HCT116 (cell line): Measurements from ENCODE around the gene ARHGAP35.
"Not testable (repeated sequence)": the region's sequence is repeated elsewhere in the genome, so short reads cannot be mapped to it uniquely, and the experiment has no call there.

Experiments used
- CBX3 ChIP-seq: IDR thresholded peaks from 2 replicates; pipeline ENCODE4 v1.6.1; 2012; ENCODE audit warnings: low read depth
- CEBPB ChIP-seq: IDR thresholded peaks from 2 replicates; pipeline ENCODE4 v1.6.1; 2012; ENCODE audit warnings: low read depth
- CTCF ChIP-seq, 3 experiments: fragments of 200-600 bp in 1 of 3; sonication (generic) in 1 of 3; IDR thresholded peaks in 2 of 3; conservative IDR thresholded peaks in 1 of 3; 2 replicates each; pipeline ENCODE4 v1.5.1; 2012 to 2017; ENCODE audit warnings: low read depth in 2 of 3, low read length in 2 of 3, antibody characterized with exemption in 1 of 3, borderline replicate concordance in 1 of 3, control low read depth in 1 of 3, mild to moderate bottlenecking in 1 of 3, mixed read lengths in 1 of 3, mixed run types in 1 of 3, moderate library complexity in 1 of 3; ENCODE audit not compliant: insufficient read depth in 1 of 3
- EGR1 ChIP-seq: IDR thresholded peaks from 2 replicates; pipeline ENCODE4 v1.6.1; 2012; ENCODE audit warnings: low read depth
- EZH2phosphoT487 ChIP-seq: fragments of 200-600 bp; IDR thresholded peaks from 2 replicates; pipeline ENCODE4 v1.6.1; 2018; ENCODE audit warnings: antibody characterized with exemption, borderline replicate concordance
- FOSL1 ChIP-seq: IDR thresholded peaks from 2 replicates; pipeline ENCODE4 v1.6.1; 2012; ENCODE audit warnings: low read depth
- POLR2A ChIP-seq: IDR thresholded peaks from 2 replicates; pipeline ENCODE4 v1.7.0; 2011; ENCODE audit warnings: borderline replicate concordance; ENCODE audit not compliant: insufficient read depth, insufficient read length; ENCODE audit errors: extremely low read depth
- POLR2AphosphoS5 ChIP-seq: IDR thresholded peaks from 2 replicates; pipeline ENCODE4 v1.6.1; 2011; ENCODE audit warnings: mild to moderate bottlenecking, low read depth, low read length, moderate library complexity
- SIN3A ChIP-seq: IDR thresholded peaks from 2 replicates; pipeline ENCODE4 v1.6.1; 2012; ENCODE audit warnings: low read depth
- SRF ChIP-seq: IDR thresholded peaks from 2 replicates; pipeline ENCODE4 v1.6.1; 2012; ENCODE audit warnings: low read depth
- ZBTB33 ChIP-seq: IDR thresholded peaks from 2 replicates; pipeline ENCODE4 v1.6.1; 2011; ENCODE audit warnings: mild to moderate bottlenecking, low read length, moderate library complexity; ENCODE audit not compliant: insufficient replicate concordance; ENCODE audit errors: extremely low read depth
- TF ChIP-seq, protein P1 (sequence below): IDR thresholded peaks from 2 replicates; pipeline ENCODE4 v1.6.1; 2012

GRCh38 chr19:46854698-46855097 is 6.1 kb upstream of the ARHGAP35 start:
- TF ChIP-seq CTCF (IDR thresholded peaks at IDR 0.05 in 2 of 3, conservative IDR thresholded peaks at IDR 0.05 in 1 of 3; ENCODE audit: borderline replicate concordance in 1 of 3, insufficient read depth in 1 of 3, low read depth in 2 of 3, low read length in 2 of 3); POLR2AphosphoS5; SIN3A; CBX3; EZH2phosphoT487; CEBPB; POLR2A; FOSL1; SRF; ZBTB33; EGR1: not testable (repeated sequence)
- TF ChIP-seq, protein P1, sequence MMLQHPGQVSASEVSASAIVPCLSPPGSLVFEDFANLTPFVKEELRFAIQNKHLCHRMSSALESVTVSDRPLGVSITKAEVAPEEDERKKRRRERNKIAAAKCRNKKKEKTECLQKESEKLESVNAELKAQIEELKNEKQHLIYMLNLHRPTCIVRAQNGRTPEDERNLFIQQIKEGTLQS: not testable (repeated sequence)
